Epithelial cell of esophagus (primary cell): ENCODE data around the gene AP5Z1.
A peak's percentile ranks its signal among the peaks of the same experiment; 100 is the strongest.

Experiments used
- DNase-seq: peaks from one replicate; pipeline ENCODE4 v3.0.0; 2010; ENCODE audit warnings: low read depth
- H3K4me3 ChIP-seq: 2 replicates; pipeline ENCODE4 v1.5.1; 2011; ENCODE audit warnings: mild to moderate bottlenecking, low read length, control low read depth
- TF ChIP-seq, protein P1 (sequence below): IDR thresholded peaks from 2 replicates; pipeline ENCODE4 v1.5.1; 2011; ENCODE audit warnings: low read depth, mild to moderate bottlenecking, low read length, control low read depth, inconsistent platforms; ENCODE audit not compliant: insufficient read depth; ENCODE audit errors: missing control alignments

AP5Z1 gene

DNA sequence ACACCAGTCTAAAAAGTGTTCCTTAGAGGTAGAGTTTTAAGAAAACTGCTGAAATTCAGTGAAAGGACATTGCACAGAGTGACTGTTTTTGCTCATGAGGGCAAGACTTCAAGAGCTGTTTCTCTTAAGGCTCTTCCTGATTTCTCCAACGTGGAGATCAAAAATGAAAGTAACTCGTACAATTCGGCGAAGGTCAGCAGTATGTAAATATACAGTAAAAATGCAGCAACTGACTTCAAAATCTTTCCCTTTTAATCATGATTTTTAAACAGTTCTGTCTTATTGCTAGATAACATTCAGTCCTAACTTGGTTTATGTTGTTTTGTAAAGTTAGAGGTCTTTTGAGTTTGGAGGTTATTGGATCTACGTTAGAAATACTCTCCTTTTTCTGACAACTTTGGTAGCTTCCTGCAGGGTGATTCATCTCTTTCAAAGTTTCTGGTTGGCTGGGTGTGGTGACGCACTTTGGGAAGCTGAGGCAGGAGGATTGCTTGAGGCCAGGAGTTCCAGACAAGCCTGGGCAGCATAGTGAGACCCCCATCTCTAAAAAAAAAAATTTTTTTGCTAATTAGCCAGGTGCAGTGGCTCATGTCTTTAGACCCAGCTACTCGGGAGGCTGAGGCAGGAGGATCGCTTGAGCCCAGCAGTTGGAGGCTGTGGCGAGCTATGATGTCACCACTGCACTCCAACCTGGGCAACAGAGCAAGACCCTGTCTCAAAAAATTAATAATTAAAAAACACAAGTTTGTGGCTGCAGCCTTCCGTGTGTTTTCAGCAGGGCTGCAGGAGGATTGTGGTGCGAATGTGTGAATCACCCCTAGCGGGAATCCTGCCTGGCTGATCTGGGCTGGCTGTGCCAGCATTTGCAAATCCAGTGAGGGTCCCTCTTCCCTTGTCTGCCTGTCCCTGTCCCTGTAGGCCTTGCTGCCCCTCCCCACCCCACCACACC lies 29.2 kb upstream of the AP5Z1 start:
- H3K4me3 ChIP-seq = peak overlapping the region; percentile 38
- TF ChIP-seq, protein P1, sequence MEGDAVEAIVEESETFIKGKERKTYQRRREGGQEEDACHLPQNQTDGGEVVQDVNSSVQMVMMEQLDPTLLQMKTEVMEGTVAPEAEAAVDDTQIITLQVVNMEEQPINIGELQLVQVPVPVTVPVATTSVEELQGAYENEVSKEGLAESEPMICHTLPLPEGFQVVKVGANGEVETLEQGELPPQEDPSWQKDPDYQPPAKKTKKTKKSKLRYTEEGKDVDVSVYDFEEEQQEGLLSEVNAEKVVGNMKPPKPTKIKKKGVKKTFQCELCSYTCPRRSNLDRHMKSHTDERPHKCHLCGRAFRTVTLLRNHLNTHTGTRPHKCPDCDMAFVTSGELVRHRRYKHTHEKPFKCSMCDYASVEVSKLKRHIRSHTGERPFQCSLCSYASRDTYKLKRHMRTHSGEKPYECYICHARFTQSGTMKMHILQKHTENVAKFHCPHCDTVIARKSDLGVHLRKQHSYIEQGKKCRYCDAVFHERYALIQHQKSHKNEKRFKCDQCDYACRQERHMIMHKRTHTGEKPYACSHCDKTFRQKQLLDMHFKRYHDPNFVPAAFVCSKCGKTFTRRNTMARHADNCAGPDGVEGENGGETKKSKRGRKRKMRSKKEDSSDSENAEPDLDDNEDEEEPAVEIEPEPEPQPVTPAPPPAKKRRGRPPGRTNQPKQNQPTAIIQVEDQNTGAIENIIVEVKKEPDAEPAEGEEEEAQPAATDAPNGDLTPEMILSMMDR = no peak
- peak; percentile 73 for DNase-seq

DNA sequence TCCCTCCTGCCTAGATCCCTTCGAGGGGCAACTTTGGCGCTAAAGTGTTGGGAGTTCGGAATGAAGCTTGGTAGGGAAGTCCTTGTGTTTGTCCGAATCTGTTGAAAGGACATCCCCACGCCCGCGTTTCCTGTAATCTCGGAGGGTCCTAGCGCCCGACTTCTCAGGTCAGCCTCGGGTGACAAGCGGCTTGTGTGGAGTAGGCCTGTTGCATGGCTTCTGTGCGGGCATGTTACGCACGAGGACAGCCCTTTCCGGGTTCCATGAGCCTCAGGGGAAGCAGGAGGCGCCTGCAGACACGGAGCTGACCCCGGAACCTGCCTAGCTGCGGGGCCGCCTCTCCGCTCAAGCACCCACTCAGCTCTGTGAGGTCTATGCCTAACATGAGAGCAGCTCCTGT lies 28.4 kb upstream of the AP5Z1 start:
- no peak for DNase-seq
- TF ChIP-seq, protein P1 = no peak
- no peak overlapping the region for H3K4me3 ChIP-seq

DNA sequence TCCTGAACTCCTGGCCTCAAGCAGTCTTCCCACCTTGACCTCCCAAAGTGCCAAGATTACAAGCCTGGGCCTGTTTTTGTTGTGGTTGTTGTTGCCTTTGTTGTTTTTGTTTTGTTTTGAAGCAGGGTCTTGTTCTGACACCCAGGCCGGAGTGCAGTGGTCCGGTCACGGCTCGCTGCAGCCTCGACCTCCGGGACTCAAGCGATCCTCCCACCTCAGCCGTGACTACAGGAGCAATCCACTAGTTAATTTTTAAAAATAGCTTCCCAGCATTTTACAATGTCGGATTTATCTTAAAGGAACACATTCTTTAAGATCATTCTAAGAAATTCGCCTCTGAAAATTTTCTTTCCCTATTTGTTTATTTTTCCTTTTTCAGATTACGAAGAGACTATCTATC lies 27.7 kb upstream of the AP5Z1 start:
- no peak for DNase-seq
- TF ChIP-seq, protein P1 = no peak
- no peak overlapping the region for H3K4me3 ChIP-seq

DNA sequence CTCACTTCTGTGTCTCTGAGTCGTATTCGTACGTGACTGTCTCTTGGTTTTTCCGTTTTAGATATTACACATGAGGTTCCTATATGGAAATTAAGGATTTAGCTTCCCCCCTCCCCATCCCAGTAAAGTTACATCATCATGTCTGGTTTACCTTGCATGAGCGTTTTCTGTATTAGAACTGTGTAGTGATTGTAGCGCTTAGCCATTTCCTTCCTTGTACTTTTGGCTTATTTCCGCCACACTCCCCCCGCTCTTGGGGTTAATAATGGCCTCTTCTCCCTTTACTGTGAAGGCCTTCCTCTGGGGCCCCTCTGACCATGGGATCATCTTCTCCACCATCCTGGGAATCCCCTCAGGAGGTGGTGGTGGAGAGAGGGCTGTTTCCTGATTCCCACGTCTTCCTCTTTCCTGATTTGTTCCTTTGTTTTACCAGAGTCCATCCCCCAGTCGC lies 27.2 kb upstream of the AP5Z1 start:
- TF ChIP-seq, protein P1 = no peak
- no peak overlapping the region for H3K4me3 ChIP-seq
- DNase-seq = no peak

DNA sequence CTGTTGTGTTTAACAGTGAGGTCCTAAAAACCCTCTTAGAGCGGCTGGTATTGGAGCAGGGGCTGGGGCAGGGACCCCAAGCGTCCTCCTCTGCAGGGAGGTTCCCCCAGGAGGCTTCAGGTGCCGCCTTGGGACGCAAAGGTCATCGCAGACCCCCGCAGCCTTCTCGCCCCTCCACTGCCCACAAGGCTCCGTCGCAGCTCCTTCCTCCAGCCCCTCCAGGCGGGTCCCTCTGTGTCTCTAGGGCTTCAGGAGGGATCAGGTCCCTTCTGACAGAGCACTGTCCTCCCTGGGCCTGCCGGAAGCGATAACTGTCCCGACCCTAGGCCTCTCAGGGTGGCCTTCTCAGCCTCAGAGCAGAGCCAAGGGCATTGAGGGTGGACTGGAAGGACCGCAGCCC lies 26.1 kb upstream of the AP5Z1 start:
- TF ChIP-seq, protein P1 = no peak
- H3K4me3 ChIP-seq = no peak overlapping the region
- no peak for DNase-seq

DNA sequence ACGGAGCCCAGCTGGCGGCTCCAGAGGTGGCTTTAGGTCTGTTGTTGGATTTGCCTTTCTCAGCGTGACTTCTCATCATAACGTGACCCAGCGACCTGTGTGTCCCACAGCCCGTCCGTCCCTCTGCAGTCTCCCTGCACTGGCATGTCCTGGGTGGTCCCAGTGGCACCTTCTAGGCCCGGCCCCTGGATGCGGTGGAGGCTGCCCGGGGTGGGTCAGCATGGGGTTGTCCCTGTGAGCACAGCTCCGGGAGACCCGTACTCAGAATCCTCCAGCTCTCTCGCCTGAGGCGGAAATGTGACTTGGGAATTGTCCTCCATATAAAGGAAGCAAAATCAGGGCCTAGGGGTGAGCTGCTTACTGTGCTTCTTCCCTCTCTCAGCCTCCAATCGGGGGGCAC lies 25.6 kb upstream of the AP5Z1 start:
- H3K4me3 ChIP-seq = no peak overlapping the region
- TF ChIP-seq, protein P1 = no peak
- no peak for DNase-seq
